Keratinocyte (primary cell): ENCODE data around the gene ARID5B. TPM values are rescaled to one million over a fixed set of nuclear protein-coding genes. Genes with fewer than 3 reads are reported as not detected.

Experiments used
- DNase-seq: peaks from one replicate; pipeline ENCODE4 v3.0.0-alpha.2; 2011; ENCODE audit warnings: low read depth, missing footprints, low spot score
- FAIRE-seq: peaks from 2 replicates; lab custom pipeline; 2011; peaks lifted over from hg19 to GRCh38; lab: Jason Lieb, UNC
- H2AFZ ChIP-seq: 2 replicates; pipeline ENCODE4 v1.6.0; 2012; ENCODE audit warnings: low read length, control low read depth, inconsistent platforms; ENCODE audit not compliant: control insufficient read depth
- H3K27ac ChIP-seq: 2 replicates; pipeline ENCODE4 v1.5.1; 2011; ENCODE audit warnings: low read length; ENCODE audit not compliant: control insufficient read depth, insufficient read depth
- H3K27me3 ChIP-seq: 3 replicates; pipeline ENCODE4 v1.6.0; 2011; ENCODE audit warnings: low read length; ENCODE audit not compliant: control insufficient read depth, insufficient read depth; ENCODE audit errors: extremely low read depth
- H3K36me3 ChIP-seq, 2 experiments: 2 replicates in 1 of 2; 3 replicates in 1 of 2; pipeline ENCODE4 v1.5.1; 2011; ENCODE audit warnings: low read length in 2 of 2, mild to moderate bottlenecking in 1 of 2; ENCODE audit not compliant: control insufficient read depth in 2 of 2, insufficient read depth in 2 of 2; ENCODE audit errors: extremely low read depth in 1 of 2
- H3K4me1 ChIP-seq: 3 replicates; pipeline ENCODE4 v1.5.1; 2011; ENCODE audit warnings: low read length; ENCODE audit not compliant: control insufficient read depth, insufficient read depth; ENCODE audit errors: extremely low read depth
- H3K4me2 ChIP-seq: 3 replicates; pipeline ENCODE4 v1.6.0; 2011; ENCODE audit warnings: low read depth, low read length; ENCODE audit not compliant: control insufficient read depth, insufficient read depth; ENCODE audit errors: extremely low read depth
- H3K4me3 ChIP-seq, 3 experiments: fragments of 200-600 bp in 1 of 3; sonication (generic) in 1 of 3; 2 replicates in 2 of 3; 3 replicates in 1 of 3; pipeline ENCODE4 v1.5.1; 2011 to 2016; ENCODE audit warnings: low read length in 3 of 3, mild to moderate bottlenecking in 3 of 3, control low read depth in 2 of 3, inconsistent platforms in 1 of 3, low read depth in 1 of 3, mixed read lengths in 1 of 3, mixed run types in 1 of 3, moderate library complexity in 1 of 3; ENCODE audit not compliant: control insufficient read depth in 2 of 3, insufficient read depth in 2 of 3; ENCODE audit errors: extremely low read depth in 1 of 3
- H3K79me2 ChIP-seq: 2 replicates; pipeline ENCODE4 v1.6.0; 2012; ENCODE audit warnings: low read length; ENCODE audit not compliant: control insufficient read depth, insufficient read depth
- H3K9ac ChIP-seq: 3 replicates; pipeline ENCODE4 v1.6.0; 2011; ENCODE audit warnings: low read length; ENCODE audit not compliant: control insufficient read depth, insufficient read depth; ENCODE audit errors: extremely low read depth
- H3K9me1 ChIP-seq: 3 replicates; pipeline ENCODE4 v1.6.0; 2011; ENCODE audit warnings: low read length; ENCODE audit not compliant: control insufficient read depth, insufficient read depth; ENCODE audit errors: extremely low read depth
- H3K9me3 ChIP-seq: 2 replicates; pipeline ENCODE4 v1.5.1; 2012; ENCODE audit warnings: low read depth, low read length; ENCODE audit not compliant: control insufficient read depth
- H4K20me1 ChIP-seq: 3 replicates; pipeline ENCODE4 v1.6.0; 2011; ENCODE audit warnings: low read length; ENCODE audit not compliant: control insufficient read depth, insufficient read depth; ENCODE audit errors: extremely low read depth
- EZH2 ChIP-seq: IDR thresholded peaks from one replicate; pipeline ENCODE4 v1.6.1; 2012; ENCODE audit warnings: inconsistent platforms, mild to moderate bottlenecking, low read length, moderate library complexity
- dilution Hi-C: fragments of 300-500 bp; cut with MboI; formaldehyde crosslinking; loops from one replicate; pipeline ENCODE4 v1.7.0; 2020; ENCODE audit warnings: low sequenced_read_pairs; ENCODE audit not compliant: extremely low pct_ligation_motif_present
- polyA plus RNA-seq, 5 experiments: library from polyadenylated mRNA; depleted of rRNA in 3 of 5; stranded (reverse) in 3 of 5; stranded (forward) in 1 of 5; unstranded in 1 of 5; fragments of >200 nt; gene quantifications; 1 replicate in 1 of 5; 2 replicates in 3 of 5; 3 replicates in 1 of 5; pipeline versions ENCODE4 v1.2.1 to v1.2.3, GENCODE V29; 2011 to 2012; ENCODE audit warnings: missing spikeins in 2 of 5, low read depth in 1 of 5, low replicate concordance in 1 of 5
- TF ChIP-seq, protein P1 (sequence below), 3 experiments: IDR thresholded peaks in 1 of 3; conservative IDR thresholded peaks in 1 of 3; optimal IDR thresholded peaks in 1 of 3; 2 replicates in 2 of 3; 3 replicates in 1 of 3; pipeline versions ENCODE3 to v1.5.1; 2011; ENCODE audit warnings: low read length in 3 of 3, mild to moderate bottlenecking in 3 of 3, moderate library complexity in 2 of 3, control low read depth in 1 of 3, inconsistent platforms in 1 of 3; ENCODE audit not compliant: insufficient read depth in 2 of 3; ENCODE audit errors: extremely low read depth in 1 of 3

ARID5B gene
- polyA plus RNA-seq, 1 donor (not counting 4 experiments of a cell fraction or from before 2014, with no cell fraction given) = 7.0 TPM

- no peaks in the 10 kb centered on the region for H3K4me1 ChIP-seq
- no peak overlapping the region for H2AFZ ChIP-seq
- H3K9me1 ChIP-seq = no peaks in the 10 kb centered on the region
- TF ChIP-seq, protein P1, sequence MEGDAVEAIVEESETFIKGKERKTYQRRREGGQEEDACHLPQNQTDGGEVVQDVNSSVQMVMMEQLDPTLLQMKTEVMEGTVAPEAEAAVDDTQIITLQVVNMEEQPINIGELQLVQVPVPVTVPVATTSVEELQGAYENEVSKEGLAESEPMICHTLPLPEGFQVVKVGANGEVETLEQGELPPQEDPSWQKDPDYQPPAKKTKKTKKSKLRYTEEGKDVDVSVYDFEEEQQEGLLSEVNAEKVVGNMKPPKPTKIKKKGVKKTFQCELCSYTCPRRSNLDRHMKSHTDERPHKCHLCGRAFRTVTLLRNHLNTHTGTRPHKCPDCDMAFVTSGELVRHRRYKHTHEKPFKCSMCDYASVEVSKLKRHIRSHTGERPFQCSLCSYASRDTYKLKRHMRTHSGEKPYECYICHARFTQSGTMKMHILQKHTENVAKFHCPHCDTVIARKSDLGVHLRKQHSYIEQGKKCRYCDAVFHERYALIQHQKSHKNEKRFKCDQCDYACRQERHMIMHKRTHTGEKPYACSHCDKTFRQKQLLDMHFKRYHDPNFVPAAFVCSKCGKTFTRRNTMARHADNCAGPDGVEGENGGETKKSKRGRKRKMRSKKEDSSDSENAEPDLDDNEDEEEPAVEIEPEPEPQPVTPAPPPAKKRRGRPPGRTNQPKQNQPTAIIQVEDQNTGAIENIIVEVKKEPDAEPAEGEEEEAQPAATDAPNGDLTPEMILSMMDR (optimal IDR thresholded peaks at IDR 0.05 in 1 of 3, IDR thresholded peaks at IDR 0.05 in 1 of 3, conservative IDR thresholded peaks at IDR 0.05 in 1 of 3; ENCODE audit: extremely low read depth in 1 of 3, insufficient read depth in 2 of 3, low read length in 3 of 3) = no peak
- TF ChIP-seq EZH2 = no peak
- H3K27me3 ChIP-seq = no peaks in the 10 kb centered on the region
- H3K9ac ChIP-seq = no peak overlapping the region
- no peak overlapping the region for H3K27ac ChIP-seq
- H3K9me3 ChIP-seq = no peaks in the 10 kb centered on the region
- no peak overlapping the region for H3K4me3 ChIP-seq
- H4K20me1 ChIP-seq = no peaks in the 10 kb centered on the region
- dilution Hi-C loops = no loop called here
- no peaks in the 10 kb centered on the region for H3K36me3 ChIP-seq
- no peak for FAIRE-seq
- peaks cover 1% of the 10 kb centered on the region for H3K79me2 ChIP-seq
- DNase-seq = no peak
- H3K4me2 ChIP-seq = no peak overlapping the region
These were observed 102.5 kb downstream of the ARID5B start for GRCh38 chr10:62004042-62004441.

- Histone ChIP-seq H3K36me3 (no peaks in the 10 kb centered on the region), H4K20me1 (no peaks in the 10 kb centered on the region), H3K9ac (no peak overlapping the region), H2AFZ (no peak overlapping the region), H3K4me3 (no peak overlapping the region), H3K9me3 (no peaks in the 10 kb centered on the region), H3K27ac (no peak overlapping the region), H3K9me1 (no peaks in the 10 kb centered on the region), H3K79me2 (peaks cover 1% of the 10 kb centered on the region), H3K27me3 (no peaks in the 10 kb centered on the region), H3K4me2 (no peak overlapping the region), H3K4me1 (no peaks in the 10 kb centered on the region)
- no peak for DNase-seq
- TF ChIP-seq EZH2 = no peak
- TF ChIP-seq, protein P1 (optimal IDR thresholded peaks at IDR 0.05 in 1 of 3, IDR thresholded peaks at IDR 0.05 in 1 of 3, conservative IDR thresholded peaks at IDR 0.05 in 1 of 3; ENCODE audit: extremely low read depth in 1 of 3, insufficient read depth in 2 of 3, low read length in 3 of 3) = no peak
- dilution Hi-C loops = no loop called here
- no peak for FAIRE-seq
These were observed 103.8 kb downstream of the ARID5B start for GRCh38 chr10:62005281-62005680.
